GM19351 (cell line): Measurements from ENCODE around the gene MISP.
"Not testable (repeated sequence)": the region's sequence is repeated elsewhere in the genome, so short reads cannot be mapped to it uniquely, and the experiment has no call there.

Experiments
- ATAC-seq: cut with Tn5 transposase; IDR thresholded peaks from one replicate; pipeline ENCODE4 v1.9.1; 2021; ENCODE audit warnings: mild to moderate bottlenecking, moderate library complexity; ENCODE audit not compliant: unreplicated experiment

MISP gene

DNA sequence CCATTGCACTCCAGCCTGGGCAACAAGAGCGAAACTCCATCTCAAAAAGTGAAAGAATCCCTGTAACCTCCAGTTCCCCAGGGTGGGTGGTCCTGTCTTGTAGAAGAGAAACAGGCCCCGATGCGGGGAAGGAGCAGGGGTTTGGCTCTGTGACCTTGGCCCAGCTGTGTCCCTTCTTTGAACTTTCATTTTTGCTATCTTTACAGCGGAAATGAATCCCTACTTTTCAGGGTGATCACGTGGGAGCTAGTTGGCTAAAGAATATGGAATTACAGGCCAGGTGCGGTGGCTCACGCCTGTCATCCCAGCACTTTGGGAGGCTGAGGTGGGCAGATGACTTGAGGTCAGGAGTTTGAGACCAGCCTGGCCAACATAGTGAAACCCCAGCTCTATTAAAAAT is 5.8 kb upstream of the MISP start:
- ATAC-seq: not testable (repeated sequence)

DNA sequence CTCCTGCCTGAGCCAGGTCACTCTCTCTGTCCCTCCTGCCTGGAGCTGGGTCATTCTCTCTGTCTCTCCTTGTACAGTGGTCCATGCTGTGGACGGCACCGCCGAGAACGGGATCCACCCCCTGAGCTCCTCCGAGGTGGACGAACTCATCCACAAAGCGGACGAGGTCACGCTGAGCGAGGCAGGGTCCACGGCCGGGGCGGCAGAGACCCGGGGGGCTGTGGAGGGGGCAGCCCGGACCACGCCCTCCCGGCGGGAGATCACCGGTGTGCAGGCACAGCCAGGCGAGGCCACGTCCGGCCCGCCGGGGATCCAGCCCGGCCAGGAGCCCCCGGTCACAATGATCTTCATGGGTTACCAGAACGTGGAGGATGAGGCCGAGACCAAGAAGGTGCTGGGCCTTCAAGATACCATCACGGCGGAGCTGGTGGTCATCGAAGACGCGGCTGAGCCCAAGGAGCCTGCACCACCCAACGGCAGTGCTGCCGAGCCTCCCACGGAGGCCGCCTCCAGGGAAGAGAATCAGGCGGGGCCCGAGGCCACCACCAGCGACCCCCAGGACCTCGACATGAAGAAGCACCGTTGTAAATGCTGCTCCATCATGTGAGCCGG is 4.6 kb upstream of the MISP start:
- no peak for ATAC-seq

DNA sequence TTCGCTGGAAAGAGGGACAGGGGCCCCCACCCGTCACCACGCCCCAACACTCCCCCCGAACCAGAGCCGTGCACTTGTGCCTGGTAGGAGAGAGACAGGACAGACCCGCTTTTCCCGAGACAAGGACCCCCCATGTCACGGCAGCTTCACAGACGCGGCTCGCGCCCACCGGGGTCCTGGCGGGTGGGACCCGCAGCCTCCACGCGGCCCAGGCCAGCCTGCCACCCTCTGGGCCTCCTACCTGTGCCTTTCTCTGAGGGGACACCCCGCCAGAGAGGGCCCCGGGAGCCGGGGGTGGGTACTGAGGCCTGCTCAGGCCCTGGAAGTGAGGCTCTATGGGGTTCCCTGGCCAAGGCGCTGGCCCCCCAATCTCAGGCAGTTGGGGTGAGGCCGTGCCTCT is 4.0 kb upstream of the MISP start:
- ATAC-seq: no peak

DNA sequence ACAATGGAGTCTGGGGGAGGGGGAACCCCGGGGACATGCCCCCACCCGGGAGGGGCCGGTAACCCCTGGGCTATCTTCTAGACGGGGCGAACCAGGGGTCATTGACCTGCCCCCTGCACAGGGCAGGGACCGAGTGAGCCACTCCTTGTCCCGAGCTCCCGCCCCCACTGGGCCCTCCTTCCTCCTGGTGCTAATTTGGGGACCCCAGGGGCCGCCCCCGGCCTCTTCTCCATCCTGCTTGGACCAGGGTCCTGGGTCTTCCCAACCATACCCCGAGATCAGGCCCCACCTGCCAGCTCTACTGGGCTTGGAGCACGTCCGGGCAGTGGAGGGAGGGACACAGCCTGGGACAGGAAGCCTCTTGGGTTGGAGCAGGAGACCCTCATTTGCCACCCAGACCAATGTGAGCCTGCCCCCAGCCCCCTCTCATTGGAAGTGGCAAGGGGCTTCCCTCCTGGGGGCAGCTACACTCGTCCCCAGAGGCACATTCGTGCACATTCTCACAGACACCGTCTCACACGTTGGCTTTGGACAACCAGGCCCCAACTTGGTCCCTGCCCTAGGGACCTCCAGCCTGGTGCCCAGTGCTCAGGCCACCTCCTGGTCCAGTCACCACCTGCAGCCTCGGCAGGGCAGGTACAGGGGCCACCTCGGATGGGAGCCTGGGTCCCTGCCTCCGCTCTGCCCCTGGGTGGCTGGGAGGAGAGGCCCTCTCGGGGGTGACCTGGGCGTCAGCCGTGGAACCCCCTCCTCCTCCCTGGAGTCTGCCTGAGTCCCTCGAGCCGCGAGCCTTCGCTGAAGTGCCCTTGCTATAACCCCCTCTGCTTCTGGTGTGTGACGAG is 3.3 kb upstream of the MISP start:
- no peak for ATAC-seq

DNA sequence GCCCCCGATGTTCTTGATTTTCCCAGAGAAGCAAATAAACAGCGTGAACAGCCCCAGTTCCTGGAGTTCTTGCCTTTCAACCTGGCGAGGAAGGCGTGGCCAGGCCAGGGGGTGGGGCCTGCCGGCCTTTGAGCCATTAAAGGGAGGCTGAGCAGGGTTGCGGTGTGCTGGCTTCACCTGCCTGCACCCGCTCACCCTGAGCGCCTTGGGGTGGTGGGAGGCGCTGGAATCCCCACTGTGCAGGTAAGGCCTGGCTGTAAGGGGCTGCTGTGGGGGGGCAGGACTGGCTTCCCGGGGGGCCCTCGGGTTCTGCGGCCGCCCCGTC is 2.7 kb upstream of the MISP start:
- ATAC-seq: no peak

DNA sequence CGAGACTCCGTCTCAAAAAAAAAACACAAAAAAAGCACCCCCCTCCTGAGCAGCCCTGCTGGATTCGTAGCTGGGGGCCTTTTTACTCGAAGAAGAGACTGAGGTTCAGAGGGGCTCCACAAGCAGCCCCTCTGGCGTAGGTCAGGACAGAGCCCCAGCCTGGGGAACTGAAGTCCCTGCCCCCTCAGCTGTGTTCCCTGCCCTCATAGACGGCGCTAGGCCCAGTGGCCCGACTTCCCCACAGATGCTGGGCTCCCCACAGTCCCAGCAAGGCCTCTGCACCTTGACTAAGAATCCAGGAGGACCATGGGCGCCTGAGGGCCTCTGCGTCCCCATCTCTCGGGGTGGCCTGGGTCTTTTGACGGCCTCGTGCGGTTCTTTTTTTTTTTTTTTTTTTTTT is 1.1 kb upstream of the MISP start:
- no peak for ATAC-seq

DNA sequence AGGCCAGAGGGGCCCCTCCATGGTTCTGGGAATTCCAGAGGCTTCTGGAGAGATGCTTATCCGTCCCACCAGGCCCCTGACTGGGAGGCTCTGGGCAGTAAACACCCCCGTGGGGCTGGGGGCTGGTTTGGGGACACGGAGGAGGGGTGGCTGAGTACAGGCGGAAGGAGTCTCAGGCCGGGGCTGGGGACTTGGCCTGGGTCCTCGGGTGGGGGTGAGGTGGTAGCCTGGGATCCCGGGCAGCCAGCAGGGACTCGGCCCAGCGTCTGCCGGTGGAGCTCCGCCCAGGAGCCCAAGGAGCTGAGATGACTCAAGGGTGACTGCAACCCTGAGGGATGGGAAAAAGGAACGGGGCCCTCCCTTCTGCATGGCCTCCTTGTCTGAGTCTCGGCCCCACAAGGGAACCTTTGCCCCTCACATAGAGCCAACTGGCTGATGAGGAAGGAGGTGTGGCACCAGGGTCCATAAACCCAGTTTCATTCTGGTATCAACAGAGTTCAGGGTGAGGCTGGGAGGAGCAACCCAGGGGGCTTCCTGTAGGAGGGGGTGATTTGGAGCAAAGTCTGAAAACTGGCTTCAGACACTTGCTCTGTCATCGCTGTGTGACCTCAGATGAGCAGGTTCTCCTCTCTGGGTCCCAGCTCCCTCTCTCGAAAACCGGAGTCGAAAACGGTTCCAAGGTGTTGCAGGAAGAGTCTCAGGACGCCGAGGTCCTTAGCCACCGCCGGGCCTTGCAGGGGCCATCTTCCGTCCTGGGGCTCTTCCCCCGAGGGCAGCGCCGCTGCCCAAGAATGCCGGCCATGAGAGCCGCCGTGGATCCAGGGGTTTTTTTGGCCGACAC is 809 bp downstream of the MISP start:
- no peak for ATAC-seq

DNA sequence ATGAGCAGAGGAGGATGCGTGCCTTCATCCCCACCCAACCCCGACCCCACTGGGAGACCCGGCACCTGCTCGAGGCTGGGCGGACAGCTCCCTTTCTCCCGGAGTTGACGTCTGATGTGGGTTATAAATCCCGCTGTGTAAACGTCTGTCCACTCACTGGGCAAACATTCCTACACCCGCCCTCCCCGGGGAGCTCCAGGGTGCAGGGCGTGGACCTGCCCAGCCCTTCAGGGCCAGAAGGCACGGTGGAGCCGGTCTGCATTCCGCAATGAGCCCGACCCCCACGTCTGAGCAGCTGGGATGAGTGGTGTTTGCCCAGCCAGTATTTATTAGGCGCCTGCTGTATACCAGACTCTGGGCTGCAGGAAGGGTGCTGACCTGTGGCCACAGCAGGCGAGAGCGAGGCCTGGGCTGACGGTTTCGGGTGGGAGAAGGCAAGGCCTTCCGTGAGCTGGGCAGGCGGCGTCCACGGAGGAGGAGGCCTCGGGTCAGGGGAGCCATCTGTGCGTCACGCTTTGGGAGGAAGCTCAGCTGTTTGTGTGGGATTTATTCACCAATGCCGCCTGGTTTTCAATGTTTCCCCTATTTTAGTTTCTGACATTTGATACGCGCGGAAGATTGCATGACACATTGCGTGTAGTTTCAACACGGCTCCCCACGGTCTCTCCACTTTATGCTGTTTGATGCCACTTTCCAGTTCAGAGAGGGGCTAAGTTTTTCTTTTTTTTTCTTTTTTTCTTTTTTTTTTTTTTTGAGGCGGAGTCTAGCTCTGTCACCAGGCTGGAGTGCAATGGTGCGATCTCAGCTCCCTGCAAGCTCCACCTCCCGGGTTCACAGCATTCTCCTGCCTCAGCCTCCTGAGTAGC is 2.0 kb downstream of the MISP start:
- no peak for ATAC-seq

DNA sequence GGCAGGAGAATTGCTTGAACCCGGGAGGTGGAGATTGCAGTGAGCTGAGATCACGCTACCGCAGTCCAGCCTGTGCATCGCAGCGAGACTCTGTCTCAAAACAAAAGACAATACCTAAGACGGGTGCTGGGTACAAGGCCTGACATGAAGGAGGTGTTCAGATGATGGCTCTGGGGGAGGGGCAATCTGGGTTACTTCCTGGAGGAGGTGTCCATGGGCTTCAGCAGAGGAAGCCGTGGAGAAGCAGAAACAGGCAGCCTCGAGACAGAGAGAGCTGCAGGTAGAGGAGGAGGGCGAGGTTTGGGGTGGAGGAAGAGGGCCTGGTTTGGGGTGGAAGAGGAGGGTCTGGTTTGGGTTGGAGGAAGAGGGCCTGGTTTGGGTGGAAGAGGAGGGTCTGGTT is 3.6 kb downstream of the MISP start:
- no peak for ATAC-seq

DNA sequence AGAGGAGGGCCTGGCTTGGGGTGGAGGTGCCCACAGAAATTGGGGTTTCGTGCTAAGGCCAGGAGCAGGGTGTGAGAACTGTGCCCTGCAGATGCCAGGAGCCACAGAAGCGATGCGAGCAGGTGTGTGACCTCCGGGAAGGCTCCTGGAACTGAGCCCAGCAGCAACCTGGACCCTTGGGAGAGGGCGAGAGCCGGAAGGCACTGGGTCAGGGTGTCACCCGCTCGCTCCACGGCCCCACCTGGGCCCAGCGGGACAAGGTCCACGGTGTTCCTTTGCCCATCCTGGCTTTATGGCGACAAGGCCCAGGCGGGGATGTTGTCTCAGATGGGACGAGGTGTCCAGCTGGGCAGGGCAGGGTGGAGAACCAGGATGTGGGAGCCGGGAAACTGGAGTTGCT is 4.2 kb downstream of the MISP start:
- ATAC-seq: no peak

DNA sequence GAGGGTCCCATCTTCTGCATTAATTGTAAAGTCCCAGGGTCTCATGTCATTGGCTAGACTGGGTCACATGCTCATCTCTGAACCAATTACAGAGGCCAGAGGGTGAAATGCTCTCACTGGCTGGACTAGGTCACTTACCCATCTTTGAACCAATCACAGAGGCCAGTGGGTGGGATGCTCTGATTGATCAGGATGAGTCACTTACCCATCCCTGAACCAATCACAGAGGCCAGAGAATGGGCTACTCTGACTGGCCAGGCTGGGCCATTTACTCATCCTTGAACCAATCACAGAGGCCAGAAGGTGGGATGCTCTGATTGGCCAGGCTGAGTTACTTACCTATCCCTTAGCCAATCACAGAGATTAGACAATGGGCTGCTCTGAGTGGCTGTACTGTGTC is 5.3 kb downstream of the MISP start:
- ATAC-seq: no peak

DNA sequence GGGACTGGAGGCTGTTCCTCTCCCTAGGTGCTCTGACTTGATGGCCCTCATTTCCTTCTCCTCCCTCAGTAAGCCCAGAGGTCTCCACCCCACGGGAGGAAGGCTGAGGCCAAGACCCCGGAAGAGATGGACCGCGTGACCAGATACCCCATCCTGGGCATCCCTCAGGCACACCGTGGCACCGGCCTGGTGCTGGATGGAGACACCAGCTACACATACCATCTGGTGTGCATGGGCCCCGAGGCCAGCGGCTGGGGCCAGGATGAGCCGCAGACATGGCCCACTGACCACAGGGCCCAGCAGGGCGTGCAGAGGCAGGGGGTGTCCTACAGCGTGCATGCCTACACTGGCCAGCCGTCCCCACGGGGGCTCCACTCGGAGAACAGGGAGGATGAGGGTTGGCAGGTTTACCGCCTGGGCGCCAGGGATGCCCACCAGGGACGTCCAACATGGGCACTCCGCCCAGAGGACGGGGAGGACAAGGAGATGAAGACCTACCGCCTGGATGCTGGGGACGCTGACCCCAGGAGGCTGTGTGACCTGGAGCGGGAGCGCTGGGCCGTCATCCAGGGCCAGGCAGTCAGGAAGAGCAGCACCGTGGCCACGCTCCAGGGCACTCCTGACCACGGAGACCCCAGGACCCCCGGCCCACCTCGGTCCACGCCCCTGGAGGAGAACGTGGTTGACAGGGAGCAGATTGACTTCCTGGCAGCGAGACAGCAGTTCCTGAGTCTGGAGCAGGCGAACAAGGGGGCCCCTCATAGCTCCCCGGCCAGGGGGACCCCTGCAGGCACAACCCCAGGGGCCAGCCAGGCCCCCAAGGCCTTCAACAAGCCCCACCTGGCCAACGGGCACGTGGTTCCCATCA is 6.1 kb downstream of the MISP start:
- no peak for ATAC-seq

DNA sequence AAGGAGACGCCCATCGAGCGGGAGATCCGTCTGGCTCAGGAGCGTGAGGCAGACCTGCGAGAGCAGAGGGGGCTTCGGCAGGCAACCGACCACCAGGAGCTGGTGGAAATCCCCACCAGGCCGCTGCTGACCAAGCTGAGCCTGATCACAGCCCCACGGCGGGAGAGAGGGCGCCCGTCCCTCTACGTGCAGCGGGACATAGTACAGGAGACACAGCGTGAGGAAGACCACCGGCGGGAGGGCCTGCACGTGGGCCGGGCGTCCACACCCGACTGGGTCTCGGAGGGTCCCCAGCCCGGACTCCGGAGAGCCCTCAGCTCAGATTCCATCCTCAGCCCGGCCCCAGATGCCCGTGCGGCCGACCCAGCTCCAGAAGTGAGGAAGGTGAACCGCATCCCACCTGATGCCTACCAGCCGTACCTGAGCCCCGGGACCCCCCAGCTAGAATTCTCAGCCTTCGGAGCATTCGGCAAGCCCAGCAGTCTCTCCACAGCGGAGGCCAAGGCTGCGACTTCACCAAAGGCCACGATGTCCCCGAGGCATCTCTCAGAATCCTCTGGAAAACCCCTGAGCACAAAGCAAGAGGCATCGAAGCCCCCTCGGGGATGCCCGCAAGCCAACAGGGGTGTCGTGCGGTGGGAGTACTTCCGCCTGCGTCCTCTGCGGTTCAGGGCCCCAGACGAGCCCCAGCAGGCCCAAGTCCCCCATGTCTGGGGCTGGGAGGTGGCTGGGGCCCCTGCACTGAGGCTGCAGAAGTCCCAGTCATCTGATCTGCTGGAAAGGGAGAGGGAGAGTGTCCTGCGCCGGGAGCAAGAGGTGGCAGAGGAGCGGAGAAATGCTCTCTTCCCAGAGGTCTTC is 7.1 kb downstream of the MISP start:
- ATAC-seq: no peak

DNA sequence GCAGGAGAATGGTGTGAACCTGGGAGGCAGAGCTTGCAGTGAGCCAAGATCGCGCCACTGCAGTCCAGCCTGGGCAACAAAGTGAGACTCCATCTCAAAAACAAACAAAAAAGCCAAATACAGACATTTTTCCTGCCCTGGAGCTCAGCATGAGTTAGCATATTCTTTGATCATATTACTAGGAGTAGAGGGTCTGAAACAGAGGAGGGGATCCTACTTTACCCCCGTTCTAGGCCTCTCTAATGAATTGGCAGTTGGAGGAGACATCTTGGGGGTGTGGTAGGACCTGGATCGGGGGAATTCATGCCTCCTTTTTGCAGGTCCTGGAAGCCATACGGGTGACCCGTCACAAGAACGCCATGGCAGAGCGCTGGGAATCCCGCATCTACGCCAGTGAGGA is 12.3 kb downstream of the MISP start:
- ATAC-seq: no peak

DNA sequence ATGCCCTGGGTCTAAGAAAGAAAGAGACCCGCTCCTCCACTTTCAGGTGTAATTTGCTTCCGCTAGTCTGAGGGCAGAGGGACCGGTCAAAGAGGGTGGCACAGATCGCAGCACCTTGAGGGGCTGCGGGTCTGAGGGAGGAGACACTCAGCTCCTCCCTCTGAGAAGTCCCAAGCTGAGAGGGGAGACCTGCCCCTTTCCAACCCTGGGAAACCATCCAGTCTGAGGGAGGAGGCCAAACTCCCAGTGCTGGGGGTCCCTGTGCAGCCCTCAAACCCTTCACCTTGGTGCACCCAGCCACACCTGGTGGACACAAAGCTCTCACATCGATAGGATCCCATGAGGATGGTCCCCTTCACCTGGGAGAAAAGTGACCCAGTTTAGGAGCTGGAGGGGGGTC is 13.0 kb downstream of the MISP start:
- ATAC-seq: no peak

DNA sequence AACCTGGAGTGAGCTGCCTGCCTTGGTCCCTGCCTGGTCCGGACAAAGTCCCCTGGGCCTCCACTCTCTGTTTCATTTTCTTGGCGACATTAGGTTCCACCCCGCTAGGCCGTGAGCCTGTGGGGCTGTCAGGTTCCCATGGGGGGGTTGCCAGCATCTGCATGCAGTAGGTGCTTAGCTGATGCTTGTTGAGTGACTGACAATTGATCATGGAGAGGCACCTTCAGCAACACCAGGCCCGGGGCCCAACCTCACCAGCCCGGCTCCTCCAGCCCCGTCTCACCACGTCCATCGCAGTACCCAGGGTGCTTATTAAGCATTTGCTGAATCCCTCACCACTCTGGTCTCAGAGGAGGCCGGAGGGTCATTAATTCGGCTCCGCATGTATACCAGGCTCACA is 13.4 kb downstream of the MISP start:
- ATAC-seq: no peak

DNA sequence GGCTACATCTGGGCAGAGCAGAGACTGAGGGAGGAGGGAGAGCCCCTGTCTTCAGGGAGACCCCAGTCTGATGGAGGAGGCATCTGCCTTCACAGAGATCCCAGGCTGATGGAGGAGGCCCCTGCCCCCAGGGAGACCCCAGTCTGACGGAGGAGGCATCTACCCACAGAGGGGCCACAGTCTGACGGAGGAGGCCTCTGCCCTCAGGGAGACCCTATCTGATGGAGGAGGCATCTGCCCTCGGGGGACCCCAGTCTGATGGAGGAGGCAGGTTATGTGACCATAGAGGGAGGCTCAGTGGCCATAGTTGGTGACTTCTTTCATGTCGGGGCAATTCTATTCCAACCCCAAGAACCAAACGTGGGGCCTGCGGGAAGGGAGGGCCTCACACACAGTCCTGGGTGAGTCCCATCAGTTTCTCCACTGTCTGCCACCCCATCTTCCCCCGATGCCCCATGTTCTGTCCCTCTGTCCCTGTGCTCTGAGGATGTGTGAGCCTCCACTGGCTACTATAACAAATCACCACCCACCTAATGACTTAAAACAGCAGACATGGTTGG is 14.3 kb downstream of the MISP start:
- ATAC-seq: no peak

DNA sequence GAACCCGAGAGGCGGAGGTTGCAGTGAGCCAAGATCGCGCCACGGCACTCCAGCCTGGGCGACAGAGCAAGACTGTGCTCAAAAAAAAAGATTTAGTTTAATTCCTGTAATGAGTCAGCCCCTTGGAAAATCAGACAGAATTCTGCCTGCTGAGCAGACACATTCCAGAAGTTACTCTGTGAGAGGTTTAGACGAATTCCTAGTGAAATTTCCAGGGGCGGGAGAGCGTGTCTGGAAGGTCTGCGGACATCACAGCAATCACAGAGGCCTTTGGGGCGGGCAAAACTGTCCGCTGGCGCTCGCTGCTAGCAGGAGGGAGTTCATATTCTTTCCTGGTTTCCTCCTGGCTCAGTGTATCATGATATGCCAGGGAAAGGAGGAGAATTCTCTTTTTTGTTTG is 17.5 kb downstream of the MISP start:
- ATAC-seq: no peak

DNA sequence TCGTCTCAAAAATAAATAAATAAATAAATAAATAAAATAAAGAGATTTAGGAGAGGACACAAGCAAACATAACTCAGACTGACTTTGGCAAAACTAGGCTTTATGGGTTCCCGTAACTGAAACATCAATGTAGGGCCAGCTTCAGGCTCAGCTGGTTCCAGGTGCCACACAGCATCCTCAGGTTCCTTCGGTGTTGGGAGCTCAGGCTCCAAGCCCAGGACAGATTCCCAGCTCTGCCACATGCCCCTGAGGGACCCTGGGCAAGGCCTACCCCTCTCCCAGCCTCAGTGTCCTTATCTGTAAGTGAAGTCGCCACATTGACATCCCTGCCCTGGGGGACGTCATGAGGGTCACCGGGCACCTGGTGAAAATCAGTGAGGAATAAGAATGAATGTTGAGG is 18.7 kb downstream of the MISP start:
- ATAC-seq: no peak
